Measurements from ENCODE around the gene NDUFS7.

NDUFS7 gene

GRCh38 chr19:1383312-1384084, at the start of gene NDUFS7:
Gene NDUFS7, plus strand, starts transcription at chr19:1383907. Its CDS starts 20 bp downstream, at chr19:1383927.
- DNase-seq (ENCODE audit: low spot score) = peak; percentile 91

GRCh38 chr19:1336079-1336684, 47.5 kb upstream of the NDUFS7 start:
- DNase-seq (ENCODE audit: low spot score) = no peak

GRCh38 chr19:1340681-1341469, 42.8 kb upstream of the NDUFS7 start:
- no peak for DNase-seq (ENCODE audit: low spot score)

- DNase-seq (ENCODE audit: low spot score) = no peak
Measured at GRCh38 chr19:1343041-1343440, 40.7 kb upstream of the NDUFS7 start.

- DNase-seq (ENCODE audit: low spot score) = no peak
Measured at GRCh38 chr19:1349211-1349610, 34.5 kb upstream of the NDUFS7 start.

GRCh38 chr19:1350867-1351266, 32.8 kb upstream of the NDUFS7 start:
- no peak for DNase-seq (ENCODE audit: low spot score)

- no peak for DNase-seq (ENCODE audit: low spot score)
Measured at GRCh38 chr19:1351381-1351851, 32.3 kb upstream of the NDUFS7 start.

GRCh38 chr19:1353144-1353543, 30.6 kb upstream of the NDUFS7 start:
- no peak for DNase-seq (ENCODE audit: low spot score)

- no peak for DNase-seq (ENCODE audit: low spot score)
Measured at GRCh38 chr19:1354970-1355567, 28.6 kb upstream of the NDUFS7 start.

- peak; percentile 71 for DNase-seq (ENCODE audit: low spot score)
Measured at GRCh38 chr19:1355568-1356507, 27.9 kb upstream of the NDUFS7 start.

GRCh38 chr19:1356508-1356865, 27.2 kb upstream of the NDUFS7 start:
- no peak for DNase-seq (ENCODE audit: low spot score)

- no peak for DNase-seq (ENCODE audit: low spot score)
Measured at GRCh38 chr19:1357531-1358109, 26.1 kb upstream of the NDUFS7 start.

GRCh38 chr19:1360126-1360817, 23.4 kb upstream of the NDUFS7 start:
- DNase-seq (ENCODE audit: low spot score) = no peak

- peak; percentile 87 for DNase-seq (ENCODE audit: low spot score)
Measured at GRCh38 chr19:1360818-1361461, 22.8 kb upstream of the NDUFS7 start.

- DNase-seq (ENCODE audit: low spot score) = no peak
Measured at GRCh38 chr19:1361601-1362386, 21.9 kb upstream of the NDUFS7 start.

- no peak for DNase-seq (ENCODE audit: low spot score)
Measured at GRCh38 chr19:1362387-1363257, 21.1 kb upstream of the NDUFS7 start.

- DNase-seq (ENCODE audit: low spot score) = no peak
Measured at GRCh38 chr19:1363599-1363998, 20.1 kb upstream of the NDUFS7 start.

All from globus pallidus (tissue), 1 donor.